ENCODE results near the gene USP28.
"Not testable (repeated sequence)": the region's sequence is repeated elsewhere in the genome, so short reads cannot be mapped to it uniquely, and the experiment has no call there.

USP28 gene

GRCh38 chr11:113773416-113774173 lies 101.8 kb downstream of the USP28 start, which contains the start of gene ZW10:
TSS of gene ZW10 (minus strand) at chr11:113773692. CDS start at chr11:113773666, 26 bp downstream.
- peak; percentile 96 for DNase-seq (ENCODE audit: low spot score)

DNA sequence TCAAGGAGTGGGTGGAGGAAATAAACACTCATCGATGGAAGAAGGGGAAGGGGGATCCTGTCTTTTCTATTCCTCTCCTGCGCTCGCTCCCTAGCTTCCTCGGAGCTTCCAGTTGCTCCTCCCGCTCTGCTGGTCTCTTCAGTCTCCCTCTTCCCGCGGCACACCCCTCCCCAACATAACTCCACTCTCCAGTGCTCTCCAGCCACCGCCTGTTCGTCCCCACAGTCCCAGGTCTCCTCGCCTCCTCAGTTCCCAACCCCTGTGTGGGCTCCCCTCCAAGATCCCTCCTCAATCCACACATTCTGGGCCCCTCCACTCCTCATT lies 102.3 kb downstream of the USP28 start:
- no peak for DNase-seq (ENCODE audit: low spot score)

- DNase-seq (ENCODE audit: low spot score) = no peak
Measured at GRCh38 chr11:113771964-113772363, 103.4 kb downstream of the USP28 start.

DNA sequence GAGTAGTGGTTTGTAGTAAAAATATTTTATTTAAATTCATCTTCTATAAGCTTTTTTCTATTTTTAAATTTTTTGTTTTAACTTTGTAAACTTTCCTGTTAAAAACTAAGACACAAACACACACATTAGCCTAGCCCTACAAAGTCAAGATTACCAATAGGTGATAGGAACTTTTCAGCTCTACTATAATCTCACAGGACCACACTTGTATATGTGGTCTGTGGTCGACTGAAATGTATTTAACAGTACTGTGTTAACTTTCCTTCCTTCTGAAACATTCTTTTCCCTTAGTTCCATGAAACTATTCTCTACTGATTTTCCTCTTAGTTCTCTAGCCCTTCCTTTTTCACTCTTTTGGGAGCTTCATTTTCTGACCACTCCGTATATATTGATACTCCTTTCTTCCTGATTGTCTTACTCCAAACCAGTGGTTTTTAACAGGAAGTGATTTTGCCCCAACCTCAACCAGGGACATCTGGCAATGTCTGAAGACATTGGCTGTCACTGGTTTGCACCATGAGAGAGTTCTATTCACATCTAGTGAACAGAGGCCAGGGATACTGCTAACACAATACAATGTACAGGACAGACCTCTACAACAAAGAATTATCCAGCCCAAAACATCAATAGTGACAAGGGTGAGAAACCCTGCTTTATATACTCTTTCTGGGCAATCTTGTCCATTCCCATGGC lies 110.7 kb downstream of the USP28 start:
- DNase-seq (ENCODE audit: low spot score) = no peak

- DNase-seq (ENCODE audit: low spot score) = not testable (repeated sequence)
Measured at GRCh38 chr11:113763040-113763439, 112.3 kb downstream of the USP28 start.

DNA sequence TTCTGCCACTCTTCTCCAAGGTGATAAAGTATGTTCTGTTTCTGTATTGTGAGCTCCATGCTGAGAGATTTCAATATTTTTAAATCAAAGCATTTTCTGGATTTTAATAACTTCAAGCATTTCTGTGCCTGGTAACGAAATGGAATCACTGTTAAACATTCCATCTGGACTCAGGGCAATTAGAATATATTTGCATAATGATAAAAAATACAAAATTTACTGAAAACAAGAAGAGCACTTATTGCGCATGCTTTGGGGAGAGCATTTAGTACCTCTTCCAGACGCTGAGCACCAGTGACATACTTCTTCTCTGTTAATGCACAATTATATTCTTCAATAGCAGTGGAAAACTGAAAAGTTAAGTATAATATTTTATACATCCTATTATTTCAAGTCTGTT lies 115.1 kb downstream of the USP28 start:
- no peak for DNase-seq (ENCODE audit: low spot score)

DNA sequence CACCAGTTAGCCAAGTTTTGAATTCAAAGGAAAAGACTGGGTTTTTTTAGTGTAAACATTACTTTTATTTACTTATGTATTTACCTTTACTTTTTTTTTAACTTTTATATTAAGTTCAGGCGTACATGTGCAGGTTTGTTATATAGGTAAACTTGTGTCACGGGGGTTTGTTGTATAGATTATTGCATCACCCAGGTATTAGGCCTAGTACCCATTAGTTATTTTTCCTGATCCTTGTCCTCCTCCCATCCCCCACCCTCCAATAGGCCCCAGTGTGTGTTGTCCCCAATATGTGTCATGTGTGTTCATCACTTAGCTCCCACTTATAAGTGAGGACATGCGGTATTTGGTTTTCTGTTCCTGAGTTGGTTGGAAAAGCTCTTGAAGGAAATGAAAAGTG lies 122.4 kb downstream of the USP28 start:
- DNase-seq (ENCODE audit: low spot score) = no peak
